ENCODE results near the gene B4GALT1. TPM values are rescaled to one million over a fixed set of nuclear protein-coding genes. Genes with fewer than 3 reads are reported as not detected.

B4GALT1 gene
- total RNA-seq, 1 donor from 2014 or later = 60.2 TPM

- no peak overlapping the region for H3K4me3 Mint-ChIP-seq (ENCODE audit: unreplicated experiment)
- no peaks in the 10 kb centered on the region for H3K27me3 Mint-ChIP-seq (ENCODE audit: low read depth)
- no peaks in the 10 kb centered on the region for H3K36me3 Mint-ChIP-seq (ENCODE audit: low read depth)
- H3K9me3 Mint-ChIP-seq (ENCODE audit: low read depth) = no peaks in the 10 kb centered on the region
- H3K4me1 Mint-ChIP-seq (ENCODE audit: low read depth) = peaks cover 20% of the 10 kb centered on the region
- H3K27ac Mint-ChIP-seq (ENCODE audit: unreplicated experiment) = no peak overlapping the region
- no peak for TF ChIP-seq CTCF (IDR thresholded peaks at IDR 0.05)
- DNase-seq (ENCODE audit: low spot score) = no peak
These were observed 86.6 kb downstream of the B4GALT1 start for GRCh38 chr9:33080534-33080933.

- peaks cover 10% of the 10 kb centered on the region for H3K36me3 Mint-ChIP-seq (ENCODE audit: low read depth)
- TF ChIP-seq CTCF (IDR thresholded peaks at IDR 0.05) = no peak
- DNase-seq (ENCODE audit: low spot score) = peak; percentile 99
- H3K27ac Mint-ChIP-seq (ENCODE audit: unreplicated experiment) = peak within 1 kb of the TSS; percentile 100
- no peaks in the 10 kb centered on the region for H3K9me3 Mint-ChIP-seq (ENCODE audit: low read depth)
- H3K27me3 Mint-ChIP-seq (ENCODE audit: low read depth) = no peaks in the 10 kb centered on the region
- peak within 1 kb of the TSS; percentile 100 for H3K4me3 Mint-ChIP-seq (ENCODE audit: unreplicated experiment)
- H3K4me1 Mint-ChIP-seq (ENCODE audit: low read depth) = peaks cover 14% of the 10 kb centered on the region
These were observed 90.8 kb downstream of the B4GALT1 start, which contains the start of gene SMU1 for GRCh38 chr9:33076046-33077004. Gene SMU1 (minus strand): TSS chr9:33076674. CDS start chr9:33076608, 66 bp downstream.

- H3K4me1 Mint-ChIP-seq (ENCODE audit: low read depth) = peaks cover 22% of the 10 kb centered on the region
- H3K36me3 Mint-ChIP-seq (ENCODE audit: low read depth) = peaks cover 25% of the 10 kb centered on the region
- TF ChIP-seq CTCF (IDR thresholded peaks at IDR 0.05) = no peak
- no peaks in the 10 kb centered on the region for H3K9me3 Mint-ChIP-seq (ENCODE audit: low read depth)
- H3K4me3 Mint-ChIP-seq (ENCODE audit: unreplicated experiment) = no peak overlapping the region
- H3K27ac Mint-ChIP-seq (ENCODE audit: unreplicated experiment) = peak overlapping the region; percentile 67
- no peak for DNase-seq (ENCODE audit: low spot score)
- no peaks in the 10 kb centered on the region for H3K27me3 Mint-ChIP-seq (ENCODE audit: low read depth)
These were observed 98.1 kb downstream of the B4GALT1 start for GRCh38 chr9:33068991-33069390.

- no peaks in the 10 kb centered on the region for H3K9me3 Mint-ChIP-seq (ENCODE audit: low read depth)
- H3K27ac Mint-ChIP-seq (ENCODE audit: unreplicated experiment) = no peak overlapping the region
- no peak for TF ChIP-seq CTCF (IDR thresholded peaks at IDR 0.05)
- H3K27me3 Mint-ChIP-seq (ENCODE audit: low read depth) = no peaks in the 10 kb centered on the region
- H3K4me3 Mint-ChIP-seq (ENCODE audit: unreplicated experiment) = no peak overlapping the region
- H3K4me1 Mint-ChIP-seq (ENCODE audit: low read depth) = peaks cover 16% of the 10 kb centered on the region
- DNase-seq (ENCODE audit: low spot score) = no peak
- H3K36me3 Mint-ChIP-seq (ENCODE audit: low read depth) = peaks cover 29% of the 10 kb centered on the region
These were observed 101.7 kb downstream of the B4GALT1 start for GRCh38 chr9:33065157-33066076.

Other genes with a start within 250 kb of the B4GALT1 start
- gene APTX, start 165.7 kb downstream of the B4GALT1 start, total RNA-seq = 24.0 to 28.0 TPM (median 27.4 TPM) in 3 replicates
- 81.2 to 121 TPM (median 81.9 TPM) in 3 replicates for gene DNAJA1, start 142.1 kb downstream of the B4GALT1 start, total RNA-seq
- gene SMU1, start 90.7 kb downstream of the B4GALT1 start, total RNA-seq = 17.4 to 21.1 TPM (median 17.5 TPM) in 3 replicates
- gene SPINK4, start 72.8 kb upstream of the B4GALT1 start, total RNA-seq = not detected in 3 replicates
- 49.2 to 58.3 TPM (median 51.1 TPM) in 3 replicates for gene BAG1, start 97.4 kb upstream of the B4GALT1 start, total RNA-seq
- 52.7 to 61.2 TPM (median 58.4 TPM) in 3 replicates for gene CHMP5, start 97.7 kb upstream of the B4GALT1 start, total RNA-seq
- gene NFX1, start 123.2 kb upstream of the B4GALT1 start, total RNA-seq = 26.8 to 36.6 TPM (median 28.4 TPM) in 3 replicates
- 0.30 to 0.80 TPM (median 0.33 TPM) in 3 replicates for gene AQP7, start 235.2 kb upstream of the B4GALT1 start, total RNA-seq

Measured in chondrocyte (in vitro differentiated cells).